ENCODE measurements around the gene WBP1L.
A peak's percentile ranks its signal among the peaks of the same experiment; 100 is the strongest.
"Not testable (repeated sequence)": the region's sequence is repeated elsewhere in the genome, so short reads cannot be mapped to it uniquely, and the experiment has no call there.

Gene WBP1L

DNA sequence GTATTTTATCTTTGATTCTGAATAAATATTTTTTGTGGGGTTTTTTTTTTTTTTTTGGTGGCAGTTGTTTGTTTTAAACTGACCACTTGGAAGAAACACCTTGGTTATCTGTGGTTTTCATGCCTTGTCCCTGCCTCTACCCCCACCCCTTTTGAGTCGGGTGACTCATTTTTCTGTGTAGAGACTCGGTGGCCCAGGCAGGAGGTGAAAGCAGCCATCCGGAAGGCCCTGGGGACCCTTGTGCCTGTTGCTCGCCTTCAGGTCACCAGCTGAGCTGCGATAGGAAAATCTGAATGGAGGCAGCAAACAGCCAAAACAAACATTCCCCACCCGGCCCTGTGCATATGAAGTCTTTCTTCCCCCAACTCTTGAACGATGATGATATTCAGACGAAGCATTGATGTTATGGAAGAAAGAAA lies 70.7 kb downstream of the WBP1L start:
- DNase-seq: peak; percentile 6

DNA sequence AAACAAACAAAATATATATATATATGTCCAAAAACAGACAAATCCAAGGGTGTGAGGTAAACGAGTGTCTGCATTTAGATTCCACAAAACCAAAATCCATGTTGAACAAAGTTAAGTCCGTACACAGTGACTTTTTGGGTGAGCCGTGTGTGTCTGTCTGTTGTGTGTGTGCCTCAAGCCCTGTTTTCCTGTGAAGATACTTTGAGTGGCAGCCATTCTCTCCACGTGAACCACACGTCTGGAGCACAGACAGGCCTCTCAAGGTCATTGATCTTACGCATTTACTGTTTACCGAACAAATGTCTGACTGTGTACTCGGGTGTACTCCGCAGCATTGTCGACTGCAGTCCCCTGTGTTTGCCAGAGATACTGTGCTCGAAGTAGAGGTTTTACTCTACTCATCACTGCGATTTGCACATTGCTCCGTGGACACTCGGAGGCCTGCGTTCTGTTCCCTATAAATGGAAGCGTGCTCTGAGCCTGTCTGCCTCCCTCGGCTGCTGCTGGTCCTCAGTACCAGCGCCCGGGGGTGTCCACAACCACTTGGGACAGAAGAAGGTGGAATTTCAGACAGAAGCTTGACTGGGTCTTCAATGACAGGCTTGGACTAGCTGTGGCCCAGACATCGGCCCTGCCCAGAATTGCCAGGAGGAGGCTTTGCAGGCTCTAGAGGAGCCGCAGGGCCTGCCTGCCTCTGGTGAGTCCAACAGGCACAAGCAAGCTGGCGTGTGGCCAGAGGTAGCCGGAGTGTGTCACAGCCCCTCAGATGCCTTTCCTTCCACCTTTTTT lies 71.3 kb downstream of the WBP1L start:
- DNase-seq: no peak

DNA sequence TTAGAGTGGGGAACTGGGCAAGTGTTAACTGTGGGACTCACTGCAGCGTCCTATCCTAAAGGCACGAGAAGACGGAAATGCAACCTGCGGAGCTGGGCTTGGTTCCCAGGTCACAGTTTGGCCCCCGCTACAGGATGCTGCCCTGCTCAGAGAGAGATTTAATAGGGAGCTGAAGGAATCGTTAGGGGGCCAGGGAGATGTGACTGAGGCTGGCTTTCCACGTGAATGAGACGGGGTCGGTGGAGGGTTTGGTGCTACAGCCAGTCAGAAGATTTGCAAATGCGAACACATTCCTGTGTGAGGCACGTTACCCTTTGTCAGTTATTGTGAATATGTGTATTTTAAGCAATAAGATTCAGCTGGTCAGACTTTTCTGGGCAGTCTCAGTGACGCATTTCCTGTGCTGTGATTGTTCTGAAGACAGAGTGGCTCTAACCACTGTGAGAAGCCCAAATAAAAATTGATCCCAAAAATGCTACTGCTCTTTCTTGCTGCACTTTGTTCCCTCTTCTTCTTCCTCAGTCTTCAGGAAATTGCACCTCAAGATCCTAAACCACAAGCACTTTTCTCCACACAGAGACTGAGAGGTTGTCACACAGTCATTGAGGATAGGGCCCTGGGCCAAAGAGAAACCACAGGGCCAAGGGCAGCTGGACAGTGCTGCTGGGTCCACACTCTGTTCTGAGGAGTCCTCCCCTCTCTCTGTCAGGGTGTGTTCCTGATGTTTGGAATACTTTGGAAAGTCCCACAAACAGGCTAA lies 72.2 kb downstream of the WBP1L start:
- DNase-seq: no peak

DNA sequence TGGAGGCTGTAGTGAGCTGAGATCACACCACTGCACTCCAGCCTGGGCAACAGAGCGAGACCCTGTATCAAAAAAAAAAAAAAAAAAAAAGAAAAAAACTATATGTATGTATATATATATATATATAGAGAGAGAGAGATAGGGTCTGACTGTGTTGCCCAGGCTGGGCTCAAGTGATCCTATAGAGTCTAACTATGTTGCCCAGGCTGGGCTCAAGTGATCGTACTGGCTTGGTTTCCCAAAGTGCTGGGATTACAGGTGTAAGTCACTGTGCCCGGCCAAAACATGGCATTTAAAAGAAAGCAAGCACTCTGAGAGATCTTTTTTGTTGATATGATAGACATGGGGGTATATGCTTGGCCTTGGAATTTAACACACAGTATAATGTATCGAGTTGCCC lies 73.4 kb downstream of the WBP1L start:
- DNase-seq: no peak

DNA sequence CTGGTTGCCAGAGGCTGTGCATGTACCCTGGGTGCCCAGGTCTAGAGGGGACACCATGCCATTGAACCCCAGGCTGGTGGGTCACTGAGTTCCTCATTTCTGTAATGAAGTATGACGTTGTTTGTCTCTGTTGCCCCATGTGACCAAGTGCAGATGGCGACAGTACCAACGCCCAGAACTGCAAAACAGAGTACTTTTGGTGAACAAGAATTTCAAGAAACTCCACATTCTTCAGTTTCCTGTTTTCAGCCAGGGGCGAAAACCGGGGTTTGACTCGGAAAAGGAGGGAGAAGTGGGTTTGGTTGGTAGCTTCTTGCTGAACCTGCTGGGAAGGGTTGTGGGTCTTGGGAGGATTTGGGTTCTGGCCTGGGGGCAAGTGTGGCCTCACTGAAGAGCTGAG lies 75.3 kb downstream of the WBP1L start:
- no peak for DNase-seq

DNA sequence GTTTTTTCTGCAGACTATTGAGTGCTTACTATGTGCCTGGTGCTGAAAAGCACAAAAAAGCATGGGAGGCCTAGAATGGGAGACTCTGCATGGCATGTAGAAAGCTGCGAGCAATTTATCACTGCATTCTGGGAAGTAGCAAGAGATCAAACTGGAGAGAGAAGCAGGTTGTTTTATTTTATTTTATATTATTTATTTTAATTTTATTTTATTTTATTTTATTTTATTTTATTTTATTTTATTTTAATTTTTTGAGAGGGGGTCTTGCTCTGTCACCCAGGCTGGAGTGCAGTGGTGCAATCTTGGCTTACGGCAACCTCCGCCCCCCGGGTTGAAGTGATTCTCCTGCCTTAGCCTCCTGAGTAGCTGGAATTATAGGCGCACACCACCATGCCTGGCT lies 76.3 kb downstream of the WBP1L start:
- not testable (repeated sequence) for DNase-seq

DNA sequence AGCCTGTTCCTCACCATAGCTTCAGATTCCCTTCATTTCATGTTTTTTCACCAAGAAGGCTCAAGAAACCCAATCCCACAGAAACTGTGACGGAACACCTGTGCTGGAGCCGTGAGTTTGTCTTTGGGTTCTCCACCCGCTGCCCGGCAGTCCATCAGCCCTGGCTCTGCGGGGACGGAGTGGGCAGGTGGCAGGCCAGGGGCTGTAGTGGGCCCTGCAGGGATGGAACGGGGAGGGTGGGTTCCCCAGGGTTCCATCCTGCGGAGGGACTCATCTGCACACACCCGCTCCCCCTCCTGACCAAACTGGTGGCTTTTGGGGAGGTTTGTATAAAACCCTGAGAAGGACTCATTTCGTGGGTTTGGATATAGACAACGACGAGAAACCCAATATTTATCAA lies 78.5 kb downstream of the WBP1L start:
- no peak for DNase-seq

DNA sequence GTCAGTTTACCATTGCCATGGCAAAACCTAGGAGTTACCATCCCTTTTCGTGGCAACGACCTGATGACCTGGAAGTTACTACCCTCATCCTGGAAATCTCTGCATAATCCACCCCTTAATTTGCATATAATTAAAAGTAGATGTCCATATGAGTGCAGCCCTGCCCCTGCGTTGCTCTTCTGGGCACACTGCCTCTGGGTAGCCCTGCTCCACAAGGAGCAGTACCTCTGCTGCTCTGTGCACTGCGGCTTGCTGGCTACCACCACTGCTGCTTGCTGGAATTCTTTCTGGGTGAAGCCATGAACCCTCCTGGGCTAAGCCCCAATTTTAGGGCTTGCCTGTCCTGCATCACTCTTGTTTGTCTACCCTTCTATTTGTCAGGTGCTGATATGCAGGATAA lies 80.9 kb downstream of the WBP1L start:
- DNase-seq: no peak

DNA sequence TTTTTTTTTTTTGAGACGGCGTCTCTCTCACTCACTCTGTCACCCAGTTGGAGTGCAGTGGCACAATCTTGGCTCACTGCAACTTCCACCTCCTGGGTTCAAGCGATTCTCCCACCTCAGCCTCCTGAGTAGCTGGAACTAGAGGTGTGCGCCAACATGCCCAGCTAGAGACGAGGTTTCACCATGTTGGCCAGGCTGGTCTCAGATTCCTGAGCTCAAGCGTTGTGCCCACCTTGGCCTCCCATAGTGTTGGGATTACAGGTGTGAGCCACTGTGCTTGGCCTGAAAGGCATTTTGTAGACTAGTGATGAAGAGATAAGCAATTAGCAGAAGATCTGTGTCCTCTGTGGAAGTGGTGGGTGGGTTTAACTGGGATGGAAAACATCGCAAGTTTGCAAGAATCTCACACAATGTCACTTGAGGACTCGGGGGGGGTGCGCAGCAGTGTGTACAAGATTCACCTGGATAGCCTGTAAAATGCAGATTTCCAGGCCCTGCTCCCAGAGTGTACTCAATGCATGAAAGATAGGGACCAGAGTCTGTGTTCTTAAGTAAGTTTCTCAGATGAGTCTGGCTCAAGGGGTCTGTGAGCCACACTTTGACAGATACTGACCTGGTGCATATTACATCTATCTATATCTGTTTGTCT lies 82.5 kb downstream of the WBP1L start:
- DNase-seq: no peak

DNA sequence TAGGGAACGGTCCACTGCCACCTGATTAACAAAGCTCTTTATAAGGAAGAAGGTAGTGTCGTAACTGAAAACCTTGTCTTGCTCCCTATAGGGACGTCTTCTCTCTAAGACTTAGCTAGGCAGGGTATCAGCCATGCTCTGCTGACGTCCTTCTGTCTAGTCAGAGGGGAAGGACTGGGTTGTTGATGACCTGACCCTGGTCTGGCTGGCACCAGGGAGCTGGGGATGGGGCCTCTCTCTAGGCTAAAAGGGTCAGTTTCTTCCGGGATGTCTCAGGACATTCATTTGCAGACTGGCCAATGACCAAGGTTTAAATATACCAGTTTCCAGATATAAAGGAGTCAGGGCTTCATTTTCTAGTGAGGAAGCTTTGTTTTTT lies 83.8 kb downstream of the WBP1L start:
- DNase-seq: no peak

DNA sequence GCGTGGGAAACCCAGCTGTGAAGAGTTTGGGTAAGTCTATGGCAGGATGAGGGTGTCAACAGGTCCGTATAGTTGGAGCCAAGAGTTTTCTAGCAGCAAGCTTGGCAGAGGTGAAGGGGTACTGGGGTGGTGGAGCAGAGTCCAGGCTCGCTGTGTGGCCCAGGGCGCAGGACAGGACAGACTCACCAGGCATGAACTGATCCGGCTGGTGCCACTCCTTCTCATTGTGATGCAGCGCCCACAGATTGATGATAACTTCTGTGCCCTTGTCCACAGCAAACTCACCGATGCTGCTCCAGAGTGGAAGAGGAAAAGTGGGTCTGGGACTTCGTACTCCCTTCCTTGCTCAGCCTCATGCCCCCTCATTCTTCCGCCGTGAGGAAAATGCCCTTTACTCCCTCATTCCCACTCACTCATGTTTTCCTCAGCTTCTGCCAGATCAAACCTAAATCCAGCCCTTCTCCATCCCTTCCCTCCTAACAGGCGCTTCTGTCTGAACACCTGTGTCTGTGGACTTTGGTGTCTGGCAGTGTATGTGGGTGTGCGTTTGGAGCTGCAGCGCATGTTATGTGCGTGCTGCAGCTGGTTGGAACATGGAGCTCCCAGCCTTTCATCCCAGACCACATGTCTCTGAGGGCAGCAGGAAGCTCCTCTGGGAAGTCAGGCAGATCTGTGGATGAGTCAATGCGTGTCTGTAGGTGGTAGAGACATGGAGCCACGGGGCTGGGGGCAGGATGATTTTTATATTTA lies 87.7 kb downstream of the WBP1L start:
- no peak for DNase-seq

DNA sequence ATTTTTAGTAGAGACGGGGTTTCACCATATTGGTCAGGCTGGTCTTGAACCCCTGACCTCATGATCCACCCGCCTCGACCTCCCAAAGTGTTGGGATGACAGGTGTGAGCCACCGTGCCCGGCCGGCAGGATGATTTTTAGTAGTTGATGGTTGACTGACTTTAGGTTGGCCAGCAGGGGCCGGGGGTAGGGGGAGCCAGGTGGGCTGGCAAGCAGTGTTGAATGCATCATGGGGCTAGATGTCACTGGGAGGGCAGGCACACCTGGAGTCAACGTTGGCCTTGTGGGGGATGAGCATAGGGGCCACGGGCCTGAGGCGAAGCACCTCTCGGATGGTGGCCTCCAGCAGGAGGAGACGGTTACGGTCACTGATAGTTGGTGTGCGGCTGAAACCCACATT lies 88.5 kb downstream of the WBP1L start:
- DNase-seq: no peak

DNA sequence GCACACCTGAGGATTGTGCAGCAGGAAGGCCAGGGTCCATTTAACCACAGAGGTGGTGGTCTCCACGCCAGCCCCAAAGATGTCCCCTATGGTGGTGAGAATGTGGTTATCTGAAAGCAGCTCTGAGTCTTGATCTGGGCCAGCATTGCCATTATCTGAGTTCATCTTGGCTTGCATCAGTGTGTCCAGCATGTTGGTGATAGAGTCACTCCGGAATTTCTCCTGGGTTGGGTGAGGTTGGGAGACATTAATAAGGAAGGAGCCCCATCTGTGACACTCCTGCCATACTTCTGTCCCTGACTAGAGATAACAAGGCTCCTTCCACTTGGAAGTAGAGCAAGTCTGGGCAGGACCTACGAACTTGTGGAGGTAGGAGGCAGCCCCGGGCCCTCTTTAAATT lies 89.2 kb downstream of the WBP1L start:
- no peak for DNase-seq

DNA sequence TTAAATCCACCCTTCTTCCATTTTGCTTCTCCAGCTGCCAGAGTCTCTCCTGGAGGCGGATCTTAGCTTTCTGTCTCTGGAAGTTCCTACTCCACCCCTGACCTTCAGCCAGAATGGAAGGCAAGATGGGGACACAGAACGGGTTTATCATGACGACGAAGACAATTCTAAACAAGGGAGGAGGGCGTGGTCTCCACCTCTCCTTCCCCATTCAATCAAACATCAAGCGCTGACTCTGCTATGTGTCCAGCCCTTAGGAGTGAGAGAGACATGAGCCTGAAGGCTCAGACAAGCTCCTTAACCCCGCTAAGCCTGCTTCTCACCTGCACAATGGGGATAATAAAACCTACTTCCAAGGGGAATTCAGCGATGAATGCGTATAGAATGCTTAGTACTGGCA lies 90.4 kb downstream of the WBP1L start:
- no peak for DNase-seq

DNA sequence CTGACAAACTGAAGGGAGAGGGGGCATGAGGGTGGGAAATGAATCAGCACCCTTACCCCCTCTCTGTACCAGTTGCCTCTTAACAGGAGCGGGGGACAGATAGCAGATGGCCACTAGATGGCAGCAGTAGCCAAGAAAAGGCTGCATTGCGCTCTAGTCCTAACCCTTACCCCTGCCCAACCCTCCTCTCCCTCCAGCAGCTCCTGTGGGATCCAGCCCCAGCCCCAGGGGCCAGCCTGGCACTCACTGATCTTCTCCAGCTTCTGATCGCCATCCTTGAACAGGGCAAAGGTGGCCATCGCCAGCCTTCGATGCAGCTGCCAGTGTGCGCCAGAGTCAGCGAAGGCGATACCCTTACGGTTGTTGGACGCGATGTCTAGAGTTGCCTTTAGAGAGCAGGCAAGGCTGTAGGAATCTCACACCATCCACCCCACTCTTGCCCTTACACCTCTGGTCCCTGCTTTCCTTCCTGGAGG lies 91.3 kb downstream of the WBP1L start:
- peak; percentile 33 for DNase-seq

DNA sequence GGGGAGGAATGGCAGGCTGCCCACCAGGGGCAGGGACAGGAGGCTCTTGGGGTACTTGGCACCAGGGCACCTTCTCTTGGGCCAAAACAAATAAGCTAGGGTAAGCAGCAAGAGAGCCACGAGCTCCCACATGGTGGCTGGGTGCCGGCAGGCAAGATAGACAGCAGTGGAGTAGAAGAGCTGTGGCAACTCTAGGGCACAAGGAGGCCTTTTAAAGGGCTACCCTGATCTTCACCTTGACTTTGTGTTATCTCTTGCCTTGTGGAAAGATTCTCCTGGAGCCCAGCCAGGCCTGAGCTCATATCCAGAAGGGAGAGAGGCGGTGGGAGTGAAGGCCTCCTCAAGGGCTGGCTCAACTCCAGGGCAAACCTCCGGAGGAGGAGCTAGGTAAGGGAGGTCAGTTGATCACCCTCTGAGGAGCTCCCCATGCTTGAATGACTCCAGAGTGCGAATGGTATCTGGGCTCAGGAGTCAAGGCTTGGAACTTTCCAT lies 93.5 kb downstream of the WBP1L start, which contains the start of gene CYP17A1:
Gene CYP17A1 (minus strand): TSS at position 184 of the 492 bp plus-strand sequence. CDS start 52 bp downstream, at position 132.
- peak; percentile 4 for DNase-seq

DNA sequence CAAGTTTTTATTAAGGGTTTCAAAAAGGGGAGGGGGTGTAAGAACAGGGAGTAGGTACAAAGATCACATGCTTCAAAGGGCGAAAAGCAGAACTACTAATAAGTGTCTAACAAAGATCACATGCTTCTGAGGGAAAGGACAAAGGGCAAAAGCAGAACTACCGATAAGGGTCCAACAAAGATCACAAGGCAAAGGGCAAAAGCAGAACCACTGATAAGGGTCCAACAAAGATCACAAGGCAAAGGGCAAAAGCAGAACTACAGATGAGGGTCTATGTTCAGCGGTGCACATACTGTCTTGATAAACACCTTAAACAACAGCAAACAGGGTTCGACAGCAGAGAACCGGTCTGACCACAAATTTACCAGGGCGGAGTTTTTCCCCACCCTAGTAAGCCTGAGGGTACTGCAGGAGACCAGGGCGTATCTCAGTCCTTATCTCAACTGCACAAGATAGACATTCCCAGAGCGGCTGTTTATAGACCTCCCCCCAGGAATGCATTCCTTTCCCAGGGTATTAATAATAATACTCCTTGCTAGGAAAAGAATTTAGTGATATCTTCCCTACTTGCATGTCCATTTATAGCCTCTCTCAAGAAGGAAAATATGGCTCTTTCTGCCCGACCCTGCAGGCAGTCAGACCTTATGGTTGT lies 94.7 kb downstream of the WBP1L start:
- not testable (repeated sequence) for DNase-seq

DNA sequence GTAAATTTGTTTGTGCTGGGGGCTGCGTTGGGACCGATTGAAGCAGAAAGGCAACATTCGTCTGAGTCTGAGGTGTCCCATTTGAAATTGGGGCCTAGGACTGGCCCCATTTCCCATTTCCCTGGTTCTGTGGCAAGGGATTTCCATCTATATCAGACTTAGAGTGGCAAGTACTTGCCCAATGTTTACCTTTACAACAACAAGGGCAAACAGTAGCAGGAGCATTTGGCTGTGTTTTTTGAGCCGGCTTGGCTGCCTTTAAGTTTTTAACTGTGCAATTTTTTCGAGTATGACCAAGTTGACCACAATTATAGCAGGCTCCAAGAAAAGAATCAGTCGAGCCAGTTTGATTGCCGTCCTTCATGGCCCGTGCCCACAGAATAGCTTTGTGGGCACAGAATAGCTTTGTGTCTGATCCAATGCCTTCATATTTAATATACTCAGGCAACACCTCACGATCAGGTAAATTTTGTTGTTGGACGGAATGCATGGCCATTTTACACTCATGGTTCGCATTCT lies 98.1 kb downstream of the WBP1L start:
- no peak for DNase-seq

DNA sequence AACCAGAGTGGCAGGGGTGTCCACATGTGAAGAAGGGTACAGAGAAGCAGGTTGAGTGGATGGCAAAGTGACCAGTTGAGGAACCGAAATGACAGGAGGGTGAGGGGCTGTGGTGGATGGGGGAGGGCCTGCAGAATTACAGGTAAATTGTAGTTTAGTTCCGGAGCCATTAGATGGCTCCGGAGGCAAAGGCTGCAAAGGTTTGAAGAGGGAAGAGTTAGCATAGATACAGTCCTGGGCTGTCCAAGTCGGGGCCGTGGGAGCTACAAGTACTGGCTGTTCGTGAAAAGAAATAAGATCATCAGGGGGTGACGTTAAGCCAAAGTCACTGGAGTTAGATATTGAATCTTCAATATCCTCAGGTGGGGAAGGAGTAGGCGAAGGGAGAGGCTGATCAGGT lies 99.4 kb downstream of the WBP1L start:
- DNase-seq: not testable (repeated sequence)

DNA sequence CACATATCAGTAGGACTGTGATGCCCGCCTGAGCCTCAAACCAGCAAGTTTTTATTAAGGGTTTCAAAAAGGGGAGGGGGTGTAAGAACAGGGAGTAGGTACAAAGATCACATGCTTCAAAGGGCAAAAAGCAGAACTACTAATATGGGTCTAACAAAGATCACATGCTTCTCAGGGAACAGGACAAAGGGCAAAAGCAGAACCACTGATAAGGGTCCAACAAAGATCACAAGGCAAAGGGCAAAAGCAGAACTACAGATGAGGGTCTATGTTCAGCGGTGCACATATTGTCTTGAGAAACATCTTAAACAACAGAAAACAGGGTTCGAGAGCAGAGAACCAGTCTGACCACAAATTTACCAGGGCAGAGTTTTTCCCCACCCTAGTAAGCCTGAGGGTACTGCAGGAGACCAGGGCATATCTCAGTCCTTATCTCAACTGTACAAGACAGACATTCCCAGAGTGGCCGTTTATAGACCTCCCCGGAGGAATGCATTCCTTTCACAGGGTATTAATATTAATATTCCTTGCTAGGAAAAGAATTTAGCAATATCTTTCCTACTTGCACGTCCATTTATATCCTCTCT lies 100.5 kb downstream of the WBP1L start:
- not testable (repeated sequence) for DNase-seq

DNA sequence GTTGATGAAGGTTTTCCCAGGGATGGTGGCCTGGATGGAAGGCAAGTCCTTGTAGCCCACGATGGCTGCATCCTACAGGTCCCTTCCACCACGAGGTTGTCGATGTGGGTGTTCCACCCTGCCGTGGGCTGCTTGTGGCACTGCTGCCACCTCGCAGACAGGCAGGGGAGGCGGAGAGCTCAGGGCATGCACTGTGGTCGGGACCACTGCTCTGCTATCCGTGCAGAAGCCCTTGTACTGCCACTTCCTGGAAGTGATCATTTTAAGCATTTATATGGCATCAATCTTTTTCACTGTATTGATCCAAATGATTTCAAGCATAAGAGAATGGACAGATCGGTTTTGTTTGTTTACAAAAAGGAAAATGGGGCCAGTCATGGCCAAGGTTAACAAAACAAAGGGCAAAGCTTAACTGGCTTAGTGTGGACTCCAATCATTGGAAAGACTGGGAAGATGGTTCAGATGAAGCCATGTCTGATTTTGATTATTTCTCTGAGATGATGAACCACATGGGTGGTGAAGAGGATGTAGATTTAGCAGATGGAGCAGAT lies 101.7 kb downstream of the WBP1L start:
- DNase-seq: no peak

All from NCI-H2171 (cell line).